Esophagus muscularis mucosa (tissue), 4 donors: ENCODE results near the gene ATAD1.

Experiments
- EP300 ChIP-seq: sonication (generic); formaldehyde crosslinking; IDR thresholded peaks from one replicate; pipeline ENCODE4 v1.6.1; 2017; ENCODE audit warnings: antibody characterized with exemption
- POLR2A ChIP-seq: fragments of 450-650 bp; IDR thresholded peaks from one replicate; pipeline ENCODE4 v1.6.1; 2017; ENCODE audit warnings: antibody characterized with exemption, moderate library complexity, mild to moderate bottlenecking, low read depth
- POLR2AphosphoS5 ChIP-seq, 2 donors: sonication (generic); formaldehyde crosslinking; IDR thresholded peaks; one replicate each; pipeline ENCODE4 v1.6.1; 2017; ENCODE audit warnings: antibody characterized with exemption in 2 of 2
- TF ChIP-seq, protein P1 (sequence below), 3 experiments: fragments of 200-600 bp in 2 of 3; fragments of 450-650 bp in 1 of 3; sonication (generic) in 2 of 3; IDR thresholded peaks; one replicate each; pipeline ENCODE4 v1.5.1; 2017 to 2019; ENCODE audit warnings: antibody characterized with exemption in 3 of 3, mild to moderate bottlenecking in 2 of 3, moderate library complexity in 1 of 3

- TF ChIP-seq POLR2A (no peak), POLR2AphosphoS5 (IDR thresholded peaks at IDR 0.05) (no peak), EP300 (no peak)
- TF ChIP-seq, protein P1, sequence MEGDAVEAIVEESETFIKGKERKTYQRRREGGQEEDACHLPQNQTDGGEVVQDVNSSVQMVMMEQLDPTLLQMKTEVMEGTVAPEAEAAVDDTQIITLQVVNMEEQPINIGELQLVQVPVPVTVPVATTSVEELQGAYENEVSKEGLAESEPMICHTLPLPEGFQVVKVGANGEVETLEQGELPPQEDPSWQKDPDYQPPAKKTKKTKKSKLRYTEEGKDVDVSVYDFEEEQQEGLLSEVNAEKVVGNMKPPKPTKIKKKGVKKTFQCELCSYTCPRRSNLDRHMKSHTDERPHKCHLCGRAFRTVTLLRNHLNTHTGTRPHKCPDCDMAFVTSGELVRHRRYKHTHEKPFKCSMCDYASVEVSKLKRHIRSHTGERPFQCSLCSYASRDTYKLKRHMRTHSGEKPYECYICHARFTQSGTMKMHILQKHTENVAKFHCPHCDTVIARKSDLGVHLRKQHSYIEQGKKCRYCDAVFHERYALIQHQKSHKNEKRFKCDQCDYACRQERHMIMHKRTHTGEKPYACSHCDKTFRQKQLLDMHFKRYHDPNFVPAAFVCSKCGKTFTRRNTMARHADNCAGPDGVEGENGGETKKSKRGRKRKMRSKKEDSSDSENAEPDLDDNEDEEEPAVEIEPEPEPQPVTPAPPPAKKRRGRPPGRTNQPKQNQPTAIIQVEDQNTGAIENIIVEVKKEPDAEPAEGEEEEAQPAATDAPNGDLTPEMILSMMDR (IDR thresholded peaks at IDR 0.05): no peak
Observed at GRCh38 chr10:87843714-87844113, 25.7 kb upstream of the ATAD1 start.
